Measurements from ENCODE around the gene IVL. TPM values are rescaled to one million over a fixed set of nuclear protein-coding genes. Genes with fewer than 3 reads are reported as not detected.

The IVL gene
- total RNA-seq, 2 donors from 2014 or later = not detected

- ATAC-seq (replicated peaks in 1 of 2) (no peak), DNase-seq (no peak)
- no peaks in the 10 kb centered on the region for H3K9me3 Mint-ChIP-seq
- no peak overlapping the region for H3K27ac Mint-ChIP-seq
- no peak overlapping the region for H3K4me3 Mint-ChIP-seq
- H3K4me1 Mint-ChIP-seq (ENCODE audit: low read depth) = peaks cover 5% of the 10 kb centered on the region
- no peaks in the 10 kb centered on the region for H3K36me3 Mint-ChIP-seq (ENCODE audit: insufficient read depth in 2 of 2)
- peaks cover 18% of the 10 kb centered on the region for H3K27me3 Mint-ChIP-seq (ENCODE audit: low read depth)
These were observed 28.7 kb upstream of the IVL start for GRCh38 chr1:152879559-152880198.

- Mint-ChIP-seq H3K27ac (no peak overlapping the region), H3K36me3 (ENCODE audit: insufficient read depth in 2 of 2) (no peaks in the 10 kb centered on the region), H3K27me3 (ENCODE audit: low read depth) (peaks cover 12% of the 10 kb centered on the region), H3K4me1 (ENCODE audit: low read depth) (peaks cover 5% of the 10 kb centered on the region), H3K4me3 (no peak overlapping the region), H3K9me3 (no peaks in the 10 kb centered on the region)
- DNase-seq (no peak), ATAC-seq (replicated peaks in 1 of 2) (no peak)
These were observed 28.0 kb upstream of the IVL start for GRCh38 chr1:152880316-152880715.

GRCh38 chr1:152880907-152881306, 27.4 kb upstream of the IVL start:
- Mint-ChIP-seq H3K4me1 (ENCODE audit: low read depth) (peaks cover 5% of the 10 kb centered on the region), H3K36me3 (ENCODE audit: insufficient read depth in 2 of 2) (no peaks in the 10 kb centered on the region), H3K4me3 (no peak overlapping the region), H3K9me3 (no peaks in the 10 kb centered on the region), H3K27me3 (ENCODE audit: low read depth) (peaks cover 12% of the 10 kb centered on the region), H3K27ac (no peak overlapping the region)
- no peak for DNase-seq
- ATAC-seq (replicated peaks in 1 of 2) = peak in 1 of 2 donors; percentile 38

DNA sequence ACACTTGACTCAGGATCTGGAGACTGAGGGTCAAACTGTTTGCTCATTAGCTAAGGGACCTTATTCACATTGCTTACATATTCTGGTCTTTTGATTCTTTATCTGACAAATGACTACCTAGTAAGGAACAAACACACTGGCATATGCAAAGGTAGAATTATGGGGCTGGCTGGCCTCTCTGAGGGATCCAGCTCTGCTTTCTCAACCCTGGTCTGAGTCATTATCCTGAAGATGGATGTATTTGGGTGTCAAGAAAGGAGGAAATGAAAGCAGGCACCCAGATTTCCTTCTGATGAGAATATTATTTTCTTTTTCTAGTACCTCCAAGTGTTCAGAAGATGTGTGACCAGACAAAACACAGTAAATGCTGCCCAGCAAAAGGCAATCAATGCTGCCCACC, 24.3 kb upstream of the IVL start:
- Mint-ChIP-seq H3K4me3 (no peak overlapping the region), H3K27ac (no peak overlapping the region), H3K36me3 (ENCODE audit: insufficient read depth in 2 of 2) (no peaks in the 10 kb centered on the region), H3K4me1 (ENCODE audit: low read depth) (peaks cover 5% of the 10 kb centered on the region), H3K9me3 (no peaks in the 10 kb centered on the region), H3K27me3 (ENCODE audit: low read depth) (peaks cover 5% of the 10 kb centered on the region)
- no peak for DNase-seq
- no peak for ATAC-seq (replicated peaks in 1 of 2)

DNA sequence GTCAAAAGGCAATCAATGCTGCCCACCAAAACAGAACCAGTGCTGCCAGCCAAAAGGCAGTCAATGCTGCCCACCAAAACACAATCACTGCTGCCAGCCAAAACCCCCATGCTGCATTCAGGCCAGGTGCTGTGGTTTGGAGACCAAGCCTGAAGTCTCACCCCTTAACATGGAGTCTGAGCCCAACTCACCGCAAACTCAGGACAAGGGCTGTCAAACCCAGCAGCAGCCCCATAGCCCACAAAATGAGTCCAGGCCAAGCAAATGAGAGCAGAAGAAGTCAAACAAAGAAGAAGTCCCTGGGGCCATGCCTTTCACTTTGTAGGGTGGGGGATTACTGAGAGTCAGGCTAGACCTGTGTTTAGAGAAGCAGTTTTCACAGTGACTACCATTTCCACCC, 23.8 kb upstream of the IVL start:
- Mint-ChIP-seq H3K27ac (no peak overlapping the region), H3K36me3 (ENCODE audit: insufficient read depth in 2 of 2) (no peaks in the 10 kb centered on the region), H3K4me3 (no peak overlapping the region), H3K9me3 (no peaks in the 10 kb centered on the region), H3K27me3 (ENCODE audit: low read depth) (peaks cover 5% of the 10 kb centered on the region), H3K4me1 (ENCODE audit: low read depth) (peaks cover 5% of the 10 kb centered on the region)
- no peak for DNase-seq
- no peak for ATAC-seq (replicated peaks in 1 of 2)

DNA sequence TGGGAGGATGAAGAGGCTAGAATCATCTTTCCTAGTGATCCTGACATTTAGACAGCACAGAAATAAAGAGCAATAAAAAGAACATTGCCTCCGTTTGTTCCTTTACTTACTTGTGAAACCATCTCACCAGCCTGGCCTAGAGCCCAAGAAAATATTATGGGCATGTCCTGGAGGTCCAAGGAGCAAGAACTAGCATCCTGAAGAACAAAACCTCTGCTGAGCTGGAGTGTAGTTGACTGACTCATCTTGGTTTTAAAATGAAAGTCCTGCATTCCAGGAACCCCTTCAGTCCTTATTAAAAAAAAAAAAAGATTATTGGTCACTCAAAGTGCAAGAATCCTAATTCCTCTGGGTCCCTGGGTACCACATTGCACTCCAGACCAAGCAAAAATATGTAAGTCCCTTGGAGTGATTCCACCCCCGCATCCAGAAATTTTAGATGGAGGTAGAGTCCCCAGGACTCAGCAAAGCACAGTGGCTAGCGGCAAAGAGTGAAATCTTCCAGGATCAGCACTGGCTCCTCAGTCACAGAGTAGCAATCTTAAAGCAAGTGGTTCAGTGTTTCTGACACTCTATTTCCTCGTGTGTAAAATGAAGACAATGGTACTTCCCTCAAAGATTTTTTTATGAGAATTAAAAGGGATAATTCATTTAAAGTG, 23.3 kb upstream of the IVL start:
- H3K4me3 Mint-ChIP-seq = no peak overlapping the region
- DNase-seq = no peak
- no peaks in the 10 kb centered on the region for H3K27me3 Mint-ChIP-seq (ENCODE audit: low read depth)
- ATAC-seq (replicated peaks in 1 of 2) = no peak
- no peak overlapping the region for H3K27ac Mint-ChIP-seq
- H3K4me1 Mint-ChIP-seq (ENCODE audit: low read depth) = no peaks in the 10 kb centered on the region
- H3K9me3 Mint-ChIP-seq = no peaks in the 10 kb centered on the region
- H3K36me3 Mint-ChIP-seq (ENCODE audit: insufficient read depth in 2 of 2) = no peaks in the 10 kb centered on the region

DNA sequence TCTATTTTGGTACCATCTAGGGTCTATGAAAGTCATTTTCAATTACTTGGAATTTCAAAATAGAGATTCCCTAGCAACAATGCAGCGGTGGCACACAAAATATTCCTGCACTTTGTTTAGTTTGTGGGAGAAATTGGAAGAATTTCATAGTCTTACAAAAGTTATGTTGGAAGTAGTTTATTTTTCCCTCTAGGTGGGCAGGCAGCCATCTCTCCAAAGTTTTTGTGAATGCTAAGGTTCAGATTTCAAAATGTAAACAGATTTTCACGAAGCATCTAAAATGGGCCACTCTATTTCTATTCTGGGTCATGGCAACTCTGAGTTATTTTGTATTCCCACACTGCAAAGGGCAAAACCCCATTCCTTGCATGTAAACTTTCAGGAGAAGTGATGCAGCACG, 22.3 kb upstream of the IVL start:
- H3K4me3 Mint-ChIP-seq = no peak overlapping the region
- no peaks in the 10 kb centered on the region for H3K4me1 Mint-ChIP-seq (ENCODE audit: low read depth)
- ATAC-seq (replicated peaks in 1 of 2) (no peak), DNase-seq (no peak)
- H3K9me3 Mint-ChIP-seq = no peaks in the 10 kb centered on the region
- H3K27ac Mint-ChIP-seq = no peak overlapping the region
- H3K27me3 Mint-ChIP-seq (ENCODE audit: low read depth) = no peaks in the 10 kb centered on the region
- no peaks in the 10 kb centered on the region for H3K36me3 Mint-ChIP-seq (ENCODE audit: insufficient read depth in 2 of 2)

GRCh38 chr1:152886758-152887409, 21.5 kb upstream of the IVL start:
- Mint-ChIP-seq H3K27me3 (ENCODE audit: low read depth) (no peaks in the 10 kb centered on the region), H3K4me3 (no peak overlapping the region), H3K27ac (no peak overlapping the region), H3K36me3 (ENCODE audit: insufficient read depth in 2 of 2) (no peaks in the 10 kb centered on the region), H3K9me3 (no peaks in the 10 kb centered on the region), H3K4me1 (ENCODE audit: low read depth) (no peaks in the 10 kb centered on the region)
- ATAC-seq (replicated peaks in 1 of 2) (no peak), DNase-seq (no peak)

DNA sequence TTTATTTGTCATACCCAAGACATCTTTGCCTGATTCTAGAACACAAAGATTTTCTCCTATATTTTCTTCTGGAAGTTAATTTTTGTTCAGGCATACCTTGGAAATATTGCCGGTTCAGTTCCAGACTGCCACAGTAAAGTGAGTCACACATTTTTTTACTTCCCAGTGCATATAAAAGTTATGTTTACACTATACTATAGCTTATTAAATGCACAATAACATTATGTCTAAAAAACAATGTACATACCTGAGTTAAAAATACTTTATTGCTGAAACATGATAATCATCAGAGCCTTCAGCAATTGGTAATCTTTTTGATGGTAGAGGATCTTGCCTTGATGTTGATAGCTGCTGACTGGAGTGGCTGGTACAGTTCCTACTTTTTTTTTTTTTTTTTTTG, 20.2 kb upstream of the IVL start:
- Mint-ChIP-seq H3K36me3 (ENCODE audit: insufficient read depth in 2 of 2) (no peaks in the 10 kb centered on the region), H3K4me3 (no peak overlapping the region), H3K4me1 (ENCODE audit: low read depth) (no peaks in the 10 kb centered on the region), H3K27me3 (ENCODE audit: low read depth) (no peaks in the 10 kb centered on the region), H3K9me3 (no peaks in the 10 kb centered on the region), H3K27ac (no peak overlapping the region)
- DNase-seq (no peak), ATAC-seq (replicated peaks in 1 of 2) (no peak)

GRCh38 chr1:152899027-152899426, 9.3 kb upstream of the IVL start:
- Mint-ChIP-seq H3K9me3 (no peaks in the 10 kb centered on the region), H3K27ac (no peak overlapping the region), H3K4me3 (no peak overlapping the region), H3K27me3 (ENCODE audit: low read depth) (peaks cover 30% of the 10 kb centered on the region), H3K4me1 (ENCODE audit: low read depth) (no peaks in the 10 kb centered on the region), H3K36me3 (ENCODE audit: insufficient read depth in 2 of 2) (no peaks in the 10 kb centered on the region)
- ATAC-seq (replicated peaks in 1 of 2) = no peak
- DNase-seq = no peak

DNA sequence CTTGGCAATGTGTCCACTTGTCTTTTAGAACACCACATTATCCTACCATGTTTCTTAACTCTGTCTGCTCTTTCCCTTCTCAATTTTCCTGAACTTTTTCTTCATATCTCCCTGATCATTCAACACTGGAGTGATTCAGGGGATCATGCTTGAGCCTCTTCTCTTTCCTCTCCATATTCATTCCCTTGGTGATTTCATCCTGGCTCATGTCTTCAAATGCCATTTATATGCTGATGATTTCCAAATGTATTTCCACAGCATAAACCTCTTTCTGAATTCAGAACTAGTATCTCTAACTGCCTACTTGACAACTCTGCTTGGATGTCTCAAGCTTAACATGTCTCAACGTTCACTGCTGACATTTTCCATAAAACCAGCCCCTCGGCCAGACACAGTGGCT, 8.5 kb upstream of the IVL start:
- H3K27ac Mint-ChIP-seq = no peak overlapping the region
- H3K4me1 Mint-ChIP-seq (ENCODE audit: low read depth) = no peaks in the 10 kb centered on the region
- no peak overlapping the region for H3K4me3 Mint-ChIP-seq
- peaks cover 30% of the 10 kb centered on the region for H3K27me3 Mint-ChIP-seq (ENCODE audit: low read depth)
- ATAC-seq (replicated peaks in 1 of 2) = no peak
- H3K36me3 Mint-ChIP-seq (ENCODE audit: insufficient read depth in 2 of 2) = no peaks in the 10 kb centered on the region
- H3K9me3 Mint-ChIP-seq = no peaks in the 10 kb centered on the region
- DNase-seq = no peak

- H3K36me3 Mint-ChIP-seq (ENCODE audit: insufficient read depth in 2 of 2) = no peaks in the 10 kb centered on the region
- peaks cover 24% of the 10 kb centered on the region for H3K27me3 Mint-ChIP-seq (ENCODE audit: low read depth)
- H3K27ac Mint-ChIP-seq = no peak overlapping the region
- H3K4me3 Mint-ChIP-seq = no peak overlapping the region
- H3K9me3 Mint-ChIP-seq = no peaks in the 10 kb centered on the region
- H3K4me1 Mint-ChIP-seq (ENCODE audit: low read depth) = no peaks in the 10 kb centered on the region
- ATAC-seq (replicated peaks in 1 of 2) (no peak), DNase-seq (no peak)
These were observed 6.7 kb upstream of the IVL start for GRCh38 chr1:152901631-152902030.

GRCh38 chr1:152902636-152903035, 5.7 kb upstream of the IVL start:
- ATAC-seq (replicated peaks in 1 of 2) (no peak), DNase-seq (no peak)
- Mint-ChIP-seq H3K27ac (no peak overlapping the region), H3K27me3 (ENCODE audit: low read depth) (peaks cover 15% of the 10 kb centered on the region), H3K36me3 (ENCODE audit: insufficient read depth in 2 of 2) (no peaks in the 10 kb centered on the region), H3K4me1 (ENCODE audit: low read depth) (peaks cover 1% of the 10 kb centered on the region), H3K4me3 (no peak overlapping the region), H3K9me3 (no peaks in the 10 kb centered on the region)

All from activated T-cell treated with anti-CD3 and anti-CD28 coated beads, Interleukin-2, amount 50 U/mL, for 72 hours (primary cell).